Effector memory CD4-positive, alpha-beta T cell (primary cell): ENCODE measurements around the gene UNC93A.

Source experiments
- DNase-seq, 3 donors: peaks; one replicate each; pipeline ENCODE4 v3.0.0-alpha.2; 2020
- H3K27ac ChIP-seq: 2 replicates; pipeline ENCODE4 v1.7.0; 2013; ENCODE audit warnings: mild to moderate bottlenecking, low read length, moderate library complexity; ENCODE audit not compliant: insufficient read depth, poor library complexity, severe bottlenecking
- H3K27me3 ChIP-seq: replicated peaks from 2 replicates; pipeline ENCODE4 v1.7.0; 2013; ENCODE audit warnings: mild to moderate bottlenecking, low read length; ENCODE audit not compliant: insufficient read depth, control insufficient read depth, poor library complexity, severe bottlenecking
- H3K36me3 ChIP-seq: 2 replicates; pipeline ENCODE4 v1.7.0; 2013; ENCODE audit warnings: mild to moderate bottlenecking, low read length, moderate library complexity; ENCODE audit not compliant: control insufficient read depth, insufficient read depth
- H3K4me1 ChIP-seq: 2 replicates; pipeline ENCODE4 v1.7.0; 2013; ENCODE audit warnings: low read length, mild to moderate bottlenecking; ENCODE audit not compliant: control insufficient read depth, insufficient read depth, poor library complexity, severe bottlenecking
- H3K4me3 ChIP-seq: 2 replicates; pipeline ENCODE4 v1.7.0; 2013; ENCODE audit warnings: low read length, low read depth, mild to moderate bottlenecking; ENCODE audit not compliant: insufficient read depth, poor library complexity, severe bottlenecking
- H3K9me3 ChIP-seq: 2 replicates; pipeline ENCODE4 v1.7.0; 2013; ENCODE audit warnings: mild to moderate bottlenecking, low read length, moderate library complexity; ENCODE audit not compliant: control insufficient read depth

Gene UNC93A

DNA sequence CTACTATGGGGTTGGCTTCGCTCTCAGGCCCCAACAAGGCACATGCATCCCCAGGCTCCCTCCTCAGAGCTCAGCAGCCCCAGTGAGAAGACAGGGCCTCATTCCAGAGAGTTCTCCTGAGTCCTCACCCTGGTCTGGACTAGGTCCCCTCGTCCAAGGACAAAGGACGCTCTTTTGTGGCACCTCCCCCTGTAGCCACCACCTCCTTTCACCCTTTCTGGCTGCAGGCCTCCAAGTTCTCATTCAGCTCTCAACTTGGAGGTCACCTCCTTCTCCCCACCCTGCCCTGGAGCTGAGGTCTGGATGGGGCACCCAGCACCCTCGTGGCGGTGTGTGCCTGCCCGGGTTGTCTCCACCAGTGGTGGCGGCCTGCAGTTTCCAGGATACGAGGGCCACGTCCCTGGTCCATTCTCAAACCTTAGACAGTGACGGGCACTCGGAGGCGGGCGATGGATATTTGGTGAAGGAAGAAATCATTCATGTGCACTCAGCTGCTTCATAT, 2.5 kb downstream of the UNC93A start:
- no peaks in the 10 kb centered on the region for H3K4me1 ChIP-seq
- H3K27me3 ChIP-seq: no peaks in the 10 kb centered on the region
- H3K27ac ChIP-seq: no peak overlapping the region

DNA sequence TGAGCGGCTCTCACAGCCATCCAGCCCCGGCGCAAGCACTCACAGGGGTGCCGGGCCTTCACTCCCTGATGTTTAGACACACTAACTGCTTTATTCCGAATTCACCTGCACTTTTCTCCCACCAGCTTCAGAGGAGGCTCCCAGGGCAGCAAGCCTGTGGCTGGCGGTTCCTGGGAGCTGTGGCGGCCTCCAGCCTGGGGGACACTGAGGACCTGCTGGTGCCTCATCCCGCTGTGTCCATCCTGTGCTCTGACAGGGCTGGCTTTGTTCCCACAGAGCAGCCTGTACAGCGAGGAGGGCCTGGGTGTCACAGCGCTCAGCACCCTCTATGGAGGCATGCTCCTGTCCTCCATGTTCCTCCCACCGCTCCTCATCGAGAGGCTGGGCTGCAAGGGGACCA, 3.1 kb downstream of the UNC93A start:
- Histone ChIP-seq H3K9me3 (no peaks in the 10 kb centered on the region), H3K4me3 (no peak overlapping the region)
- DNase-seq: no peak

More for the DNA sequence above, 2.5 kb downstream of the UNC93A start:
- H3K4me3 ChIP-seq: no peak overlapping the region
- H3K36me3 ChIP-seq: no peaks in the 10 kb centered on the region
- DNase-seq: no peak
- H3K9me3 ChIP-seq: no peaks in the 10 kb centered on the region

DNA sequence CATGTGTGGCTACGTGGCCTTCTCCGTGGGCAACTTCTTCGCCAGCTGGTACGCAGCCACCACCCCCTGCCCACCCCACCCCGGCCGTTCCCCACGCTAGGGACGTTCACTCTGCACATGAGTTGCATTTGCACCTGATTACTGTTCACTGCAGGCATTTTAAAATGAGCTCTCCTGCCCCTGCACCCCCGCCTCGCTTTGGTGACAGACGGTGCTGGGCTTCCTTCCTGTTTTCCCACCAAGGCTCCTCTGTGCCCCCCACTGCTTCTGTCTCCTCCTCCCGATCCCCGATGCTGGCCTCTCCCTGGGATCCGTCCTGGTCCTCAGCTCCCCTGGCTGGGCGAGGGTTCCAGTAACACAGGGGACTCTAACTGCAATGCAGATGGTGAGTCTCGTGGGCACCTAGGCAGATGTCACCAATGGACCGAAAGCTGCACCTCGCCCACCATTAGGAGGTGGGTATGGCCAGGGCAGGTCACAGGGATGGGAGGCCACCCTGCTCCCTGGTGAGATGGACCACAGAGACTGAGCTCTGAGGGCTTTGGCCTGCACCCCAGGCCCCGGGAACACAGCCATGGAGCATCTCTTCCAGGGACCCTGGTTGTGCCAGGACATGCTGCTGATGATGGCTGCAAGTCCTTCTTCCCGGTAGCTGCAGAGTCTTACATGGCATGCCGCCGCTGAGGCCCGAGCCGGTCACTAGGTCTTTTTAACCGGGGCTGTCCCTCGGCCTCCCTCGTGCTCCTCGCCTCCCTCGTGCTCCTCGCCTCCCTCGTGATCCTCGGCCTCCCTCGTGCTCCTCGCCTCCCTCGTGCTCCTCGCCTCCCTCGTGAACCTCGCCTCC, 3.8 kb downstream of the UNC93A start:
- Histone ChIP-seq H3K9me3 (no peaks in the 10 kb centered on the region), H3K36me3 (no peaks in the 10 kb centered on the region), H3K4me3 (no peak overlapping the region), H3K27me3 (no peaks in the 10 kb centered on the region), H3K27ac (no peak overlapping the region), H3K4me1 (no peaks in the 10 kb centered on the region)
- no peak for DNase-seq

More for the DNA sequence above, 3.1 kb downstream of the UNC93A start:
- Histone ChIP-seq H3K36me3 (no peaks in the 10 kb centered on the region), H3K4me1 (no peaks in the 10 kb centered on the region), H3K27me3 (no peaks in the 10 kb centered on the region), H3K27ac (no peak overlapping the region)

DNA sequence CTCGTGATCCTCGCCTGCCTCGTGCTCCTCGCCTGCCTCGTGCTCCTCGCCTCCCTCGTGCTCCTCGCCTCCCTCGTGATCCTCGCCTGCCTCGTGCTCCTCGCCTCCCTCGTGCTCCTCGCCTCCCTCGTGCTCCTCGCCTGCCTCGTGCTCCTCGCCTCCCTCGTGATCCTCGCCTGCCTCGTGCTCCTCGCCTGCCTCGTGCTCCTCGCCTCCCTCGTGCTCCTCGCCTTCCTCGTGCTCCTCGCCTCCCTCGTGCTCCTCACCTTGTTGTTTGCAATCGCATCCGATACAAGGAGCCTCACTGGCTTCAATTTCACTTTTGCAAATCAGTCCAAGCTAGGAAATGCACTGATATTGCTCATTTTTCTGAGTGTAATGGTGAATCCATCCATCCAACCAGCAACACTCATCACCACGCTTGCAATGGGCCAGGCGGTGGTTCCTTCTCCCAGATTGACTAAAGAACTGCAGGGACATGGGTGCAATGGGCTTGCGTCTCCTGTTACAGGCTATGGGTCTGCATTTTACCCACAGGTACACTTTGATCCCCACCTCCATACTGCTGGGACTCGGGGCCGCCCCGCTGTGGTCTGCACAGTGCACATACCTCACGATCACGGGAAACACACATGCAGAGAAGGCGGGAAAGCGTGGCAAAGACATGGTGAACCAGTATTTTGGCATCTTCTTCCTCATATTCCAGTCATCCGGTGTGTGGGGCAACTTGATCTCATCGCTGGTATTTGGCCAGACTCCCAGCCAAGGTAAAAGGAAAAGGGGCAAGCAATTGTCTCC, 4.6 kb downstream of the UNC93A start:
- Histone ChIP-seq H3K36me3 (no peaks in the 10 kb centered on the region), H3K27me3 (no peaks in the 10 kb centered on the region), H3K27ac (no peak overlapping the region), H3K4me1 (no peaks in the 10 kb centered on the region), H3K9me3 (no peaks in the 10 kb centered on the region), H3K4me3 (no peak overlapping the region)
- no peak for DNase-seq

DNA sequence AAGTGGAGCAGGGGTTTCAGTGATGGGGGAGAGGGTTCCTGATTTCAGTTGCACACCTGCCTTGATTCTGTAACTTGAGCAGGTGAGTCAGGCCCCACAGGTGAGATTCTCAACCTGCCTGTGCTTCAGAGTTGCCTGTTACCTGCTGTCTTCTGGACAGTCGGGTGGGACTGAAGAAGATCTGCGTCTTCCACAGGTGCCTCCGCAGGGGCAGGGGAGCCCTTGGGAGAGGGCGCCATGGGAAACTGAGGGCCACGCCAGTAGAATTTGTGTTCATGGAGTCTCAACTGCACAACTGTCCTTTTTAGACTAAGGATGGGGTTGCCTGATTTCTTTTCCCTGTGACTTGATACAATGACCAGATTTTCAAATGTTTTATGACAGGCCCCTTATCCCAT, 5.2 kb downstream of the UNC93A start:
- Histone ChIP-seq H3K4me1 (no peaks in the 10 kb centered on the region), H3K4me3 (no peak overlapping the region), H3K27ac (no peak overlapping the region), H3K9me3 (no peaks in the 10 kb centered on the region), H3K27me3 (no peaks in the 10 kb centered on the region), H3K36me3 (no peaks in the 10 kb centered on the region)
- DNase-seq: no peak

DNA sequence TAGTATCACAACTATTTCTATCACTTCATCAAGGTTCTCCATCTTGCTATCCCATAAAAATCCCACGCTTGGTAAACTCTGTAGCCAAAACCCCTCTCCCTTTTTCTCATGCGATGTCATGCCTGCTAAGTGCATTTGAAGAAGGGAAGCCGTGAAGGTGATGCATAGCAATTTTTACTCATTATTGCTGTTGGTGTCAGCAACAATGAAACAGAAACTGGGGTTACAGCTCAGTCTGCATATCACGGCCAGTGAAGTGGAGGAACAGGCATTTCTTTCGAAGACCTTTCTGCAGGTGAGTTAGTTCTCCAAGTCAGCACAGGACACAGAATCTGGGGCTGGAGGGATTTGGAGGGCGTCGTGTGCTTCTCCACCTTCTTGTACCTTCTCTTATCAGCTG, 5.8 kb downstream of the UNC93A start:
- Histone ChIP-seq H3K36me3 (no peaks in the 10 kb centered on the region), H3K27me3 (no peaks in the 10 kb centered on the region), H3K4me3 (no peak overlapping the region), H3K27ac (no peak overlapping the region), H3K4me1 (no peaks in the 10 kb centered on the region), H3K9me3 (no peaks in the 10 kb centered on the region)
- DNase-seq: no peak

DNA sequence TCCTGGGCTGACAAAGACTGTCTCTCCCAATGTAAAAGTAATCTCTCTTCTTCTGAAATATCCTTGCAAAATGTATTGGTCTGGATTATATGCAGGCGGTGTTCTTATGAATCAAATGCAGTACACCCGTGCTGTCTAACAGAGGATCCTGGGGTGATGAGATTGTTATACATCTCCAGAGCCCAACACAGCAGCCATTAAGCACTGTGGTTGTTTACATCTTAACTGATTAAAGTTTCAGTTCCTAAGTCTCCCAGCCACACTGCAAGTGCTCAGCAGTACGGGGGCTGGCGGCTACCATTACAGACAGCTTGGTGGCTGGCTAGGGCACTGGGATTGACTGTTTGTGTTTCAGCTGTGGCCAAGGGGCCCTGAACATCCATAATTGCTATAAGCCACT, 7.0 kb downstream of the UNC93A start:
- no peaks in the 10 kb centered on the region for H3K27me3 ChIP-seq
- H3K36me3 ChIP-seq: no peaks in the 10 kb centered on the region
- H3K4me3 ChIP-seq: no peak overlapping the region
- H3K27ac ChIP-seq: no peak overlapping the region
- H3K9me3 ChIP-seq: no peaks in the 10 kb centered on the region
- no peaks in the 10 kb centered on the region for H3K4me1 ChIP-seq
- DNase-seq: no peak

DNA sequence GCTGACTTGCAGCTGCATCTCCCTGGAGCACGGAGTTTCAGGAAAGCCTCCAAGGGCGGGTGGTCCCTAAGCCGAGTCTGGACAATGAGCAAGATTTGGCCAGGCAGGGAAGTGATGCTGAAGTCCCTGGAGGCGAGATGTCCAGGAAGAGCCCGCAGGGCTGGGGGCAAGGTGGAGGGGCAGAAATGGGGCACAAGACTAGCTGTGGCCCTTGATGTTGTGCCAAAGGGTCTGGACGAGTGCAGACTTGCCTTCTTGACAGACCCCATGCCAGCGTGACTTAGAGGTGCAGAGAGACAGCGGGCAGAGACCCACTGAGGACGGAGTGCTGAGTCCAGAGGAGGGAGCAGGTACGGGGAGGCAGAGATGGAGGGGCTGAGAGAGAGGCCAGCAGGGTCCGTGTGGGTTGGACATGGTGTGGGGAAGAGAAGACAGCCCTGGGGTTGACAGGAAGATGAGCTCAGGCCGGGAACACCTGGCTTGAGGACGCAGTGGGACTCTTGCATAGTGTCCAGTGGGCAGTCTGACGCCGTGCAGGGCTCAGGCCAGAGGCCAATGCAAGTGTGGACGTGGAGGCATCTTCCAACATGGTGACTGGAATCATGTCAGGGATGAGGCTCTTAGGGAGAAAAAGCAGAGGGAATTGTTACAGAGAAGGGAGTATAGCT, 8.7 kb downstream of the UNC93A start:
- DNase-seq: no peak
- Histone ChIP-seq H3K36me3 (no peaks in the 10 kb centered on the region), H3K27ac (no peak overlapping the region), H3K4me3 (no peak overlapping the region), H3K9me3 (no peaks in the 10 kb centered on the region), H3K4me1 (no peaks in the 10 kb centered on the region), H3K27me3 (no peaks in the 10 kb centered on the region)

DNA sequence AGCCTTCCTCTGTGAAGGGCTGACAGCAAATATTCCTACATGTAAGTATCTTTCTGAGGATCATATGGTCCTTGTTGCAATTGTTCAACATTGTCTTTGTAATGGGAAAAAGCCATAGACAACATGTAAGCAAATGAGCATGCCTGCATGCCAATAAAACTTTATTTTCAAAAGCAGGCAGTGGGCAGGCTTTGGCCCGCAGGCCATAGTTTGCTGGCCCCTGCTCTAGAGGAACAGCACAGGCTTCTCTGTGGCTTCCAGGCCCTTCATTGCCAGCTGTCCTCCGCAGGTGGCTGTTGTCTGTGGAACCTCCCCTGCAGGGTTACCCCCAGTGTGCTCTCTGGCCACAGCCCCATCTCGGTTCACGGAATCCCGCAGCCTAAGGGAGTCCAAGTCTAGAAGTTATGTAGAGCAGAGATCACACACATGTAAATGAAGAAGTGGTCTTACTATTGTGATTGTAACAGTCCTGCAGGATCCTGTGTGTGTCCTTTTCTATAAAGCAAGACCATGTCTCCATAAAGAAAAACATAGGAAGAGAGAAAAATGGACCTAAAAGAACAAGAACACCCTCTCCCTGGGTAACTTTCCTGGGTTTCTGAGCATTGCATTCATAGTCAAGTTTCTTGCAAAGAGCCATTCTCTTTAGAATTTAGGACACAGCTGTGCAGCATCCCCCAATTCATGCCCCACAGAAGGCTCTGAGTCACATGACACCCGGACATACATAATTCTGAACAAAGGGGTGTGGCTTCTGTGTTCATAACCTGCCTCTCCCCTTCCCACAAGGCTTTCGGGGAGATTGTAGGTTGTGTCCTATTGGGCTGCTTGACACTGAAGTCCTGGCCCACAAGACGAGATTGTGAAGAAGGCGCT, 10.0 kb downstream of the UNC93A start:
- Histone ChIP-seq H3K27me3 (no peaks in the 10 kb centered on the region), H3K4me3 (no peak overlapping the region), H3K4me1 (no peaks in the 10 kb centered on the region), H3K27ac (no peak overlapping the region), H3K9me3 (no peaks in the 10 kb centered on the region), H3K36me3 (no peaks in the 10 kb centered on the region)
- no peak for DNase-seq
